GM10248 (cell line): ENCODE measurements around the gene PIP5K1B.
A peak's percentile ranks its signal among the peaks of the same experiment; 100 is the strongest.

Experiments used
- CTCF ChIA-PET: fragments of 300-600 bp; sonication (Branson Sonifier 250); formaldehyde crosslinking; extraction: SDS; loops from one replicate; lab custom pipeline; 2021; ENCODE audit warnings: antibody characterized with exemption; lab: Yijun Ruan, JAX
- POLR2A ChIA-PET: fragments of 350-650 bp; sonication (Branson Sonifier 250); formaldehyde crosslinking; extraction: SDS; loops from one replicate; lab custom pipeline; 2020; ENCODE audit warnings: antibody characterized with exemption; lab: Yijun Ruan, JAX
- DNase-seq: peaks from one replicate; pipeline ENCODE4 v3.0.0; 2012; ENCODE audit errors: extremely low spot score
- CTCF ChIP-seq: IDR thresholded peaks from 2 replicates; pipeline ENCODE4 v1.5.1; 2012; ENCODE audit warnings: mild to moderate bottlenecking, low read depth; ENCODE audit errors: extremely low read depth, missing control alignments, control extremely low read depth

The PIP5K1B gene

GRCh38 chr9:68912561-68912960 lies 207.5 kb downstream of the PIP5K1B start:
- CTCF ChIA-PET: interaction anchor here (0.7 to 1.7 kb wide), 3 partner anchors 9 to 87 kb away, joined by 3 to 5 read pairs (median 3); no protein-coding TSS in a partner anchor
- POLR2A ChIA-PET: no interaction called here
- no peak for TF ChIP-seq CTCF

GRCh38 chr9:68913054-68913453 lies 208.0 kb downstream of the PIP5K1B start:
- no peak for TF ChIP-seq CTCF
- no peak for DNase-seq
- POLR2A ChIA-PET: no interaction called here
- CTCF ChIA-PET: interaction anchor here (1.0 to 1.7 kb wide), 3 partner anchors 10 to 86 kb away, joined by 3 to 5 read pairs (median 3); no protein-coding TSS in a partner anchor

More at GRCh38 chr9:68912561-68912960, 207.5 kb downstream of the PIP5K1B start:
- no peak for DNase-seq

- TF ChIP-seq CTCF: no peak
- POLR2A ChIA-PET: no interaction called here
- CTCF ChIA-PET: interaction anchor here (1.1 to 1.4 kb wide), 4 partner anchors 9 to 85 kb away, joined by 3 to 4 read pairs (median 4); no protein-coding TSS in a partner anchor
- no peak for DNase-seq
Observed at GRCh38 chr9:68914751-68915150, 209.7 kb downstream of the PIP5K1B start.

- TF ChIP-seq CTCF: no peak
- DNase-seq: peak; percentile 22
- ChIA-PET POLR2A (no interaction called here), CTCF (interaction anchor here (1.0 to 1.4 kb wide), 4 partner anchors 11 to 54 kb away, joined by 3 to 4 read pairs (median 3); no protein-coding TSS in a partner anchor)
Observed at GRCh38 chr9:68919661-68920060, 214.6 kb downstream of the PIP5K1B start.

GRCh38 chr9:68920921-68921320 lies 215.9 kb downstream of the PIP5K1B start:
- no peak for TF ChIP-seq CTCF
- ChIA-PET POLR2A (no interaction called here), CTCF (no interaction called here)
- DNase-seq: no peak

- TF ChIP-seq CTCF: no peak
- ChIA-PET POLR2A (no interaction called here), CTCF (interaction anchor here (1.2 kb wide), 1 partner anchor 76 kb away, joined by 3 read pairs; no protein-coding TSS in a partner anchor)
- no peak for DNase-seq
Observed at GRCh38 chr9:68923480-68923879, 218.4 kb downstream of the PIP5K1B start.

GRCh38 chr9:68925175-68925574 lies 220.1 kb downstream of the PIP5K1B start:
- CTCF ChIA-PET: no interaction called here
- POLR2A ChIA-PET: no interaction called here
- DNase-seq: no peak
- TF ChIP-seq CTCF: no peak
